ENCODE measurements around the gene SNX32.

Gene SNX32

DNA sequence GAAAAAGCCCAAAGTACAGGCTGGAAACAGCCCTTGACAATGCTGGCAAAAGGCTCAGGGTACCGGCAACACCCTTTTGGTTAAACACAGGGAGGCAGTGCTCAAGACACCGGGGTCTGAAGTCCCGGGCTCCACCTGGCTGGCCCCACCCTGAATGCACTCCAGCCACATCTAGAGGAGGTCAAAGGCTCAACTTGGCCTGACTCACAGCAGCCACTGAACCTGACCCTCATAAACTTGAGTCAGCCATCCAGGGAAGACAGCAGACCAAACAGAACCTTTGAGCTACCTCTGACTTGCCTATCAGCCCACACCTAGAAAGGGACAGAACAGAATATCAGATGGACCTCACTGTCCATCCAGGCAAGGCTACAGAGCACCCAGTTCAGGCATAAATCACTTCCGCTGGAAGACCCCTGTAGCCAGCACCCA lies 20.4 kb downstream of the SNX32 start:
- H3K27ac ChIP-seq = peak overlapping the region; percentile 99; the same call in 1 of the 2 replicates
- TF ChIP-seq ZFX (IDR thresholded peaks at IDR 0.05; ENCODE audit: borderline replicate concordance) (no peak), CTCF (IDR thresholded peaks at IDR 0.05) (no peak)

- peak overlapping the region; percentile 99 for H3K27ac ChIP-seq
- TF ChIP-seq ZFX (IDR thresholded peaks at IDR 0.05; ENCODE audit: borderline replicate concordance) (no peak), CTCF (IDR thresholded peaks at IDR 0.05) (no peak)
These were observed 21.4 kb downstream of the SNX32 start for GRCh38 chr11:65854852-65855837.

GRCh38 chr11:65855927-65856363 lies 22.2 kb downstream of the SNX32 start:
- TF ChIP-seq ZFX (IDR thresholded peaks at IDR 0.05; ENCODE audit: borderline replicate concordance) (no peak), CTCF (IDR thresholded peaks at IDR 0.05) (no peak)
- H3K27ac ChIP-seq = peak overlapping the region; percentile 99

- TF ChIP-seq ZFX (IDR thresholded peaks at IDR 0.05; ENCODE audit: borderline replicate concordance) = no peak
- no peak for TF ChIP-seq CTCF (IDR thresholded peaks at IDR 0.05)
- H3K27ac ChIP-seq = peak overlapping the region; percentile 99
These were observed 23.1 kb downstream of the SNX32 start for GRCh38 chr11:65856689-65857499.

GRCh38 chr11:65857500-65857852 lies 23.7 kb downstream of the SNX32 start:
- peak overlapping the region; percentile 99 for H3K27ac ChIP-seq
- TF ChIP-seq CTCF (IDR thresholded peaks at IDR 0.05) (no peak), ZFX (IDR thresholded peaks at IDR 0.05; ENCODE audit: borderline replicate concordance) (no peak)

DNA sequence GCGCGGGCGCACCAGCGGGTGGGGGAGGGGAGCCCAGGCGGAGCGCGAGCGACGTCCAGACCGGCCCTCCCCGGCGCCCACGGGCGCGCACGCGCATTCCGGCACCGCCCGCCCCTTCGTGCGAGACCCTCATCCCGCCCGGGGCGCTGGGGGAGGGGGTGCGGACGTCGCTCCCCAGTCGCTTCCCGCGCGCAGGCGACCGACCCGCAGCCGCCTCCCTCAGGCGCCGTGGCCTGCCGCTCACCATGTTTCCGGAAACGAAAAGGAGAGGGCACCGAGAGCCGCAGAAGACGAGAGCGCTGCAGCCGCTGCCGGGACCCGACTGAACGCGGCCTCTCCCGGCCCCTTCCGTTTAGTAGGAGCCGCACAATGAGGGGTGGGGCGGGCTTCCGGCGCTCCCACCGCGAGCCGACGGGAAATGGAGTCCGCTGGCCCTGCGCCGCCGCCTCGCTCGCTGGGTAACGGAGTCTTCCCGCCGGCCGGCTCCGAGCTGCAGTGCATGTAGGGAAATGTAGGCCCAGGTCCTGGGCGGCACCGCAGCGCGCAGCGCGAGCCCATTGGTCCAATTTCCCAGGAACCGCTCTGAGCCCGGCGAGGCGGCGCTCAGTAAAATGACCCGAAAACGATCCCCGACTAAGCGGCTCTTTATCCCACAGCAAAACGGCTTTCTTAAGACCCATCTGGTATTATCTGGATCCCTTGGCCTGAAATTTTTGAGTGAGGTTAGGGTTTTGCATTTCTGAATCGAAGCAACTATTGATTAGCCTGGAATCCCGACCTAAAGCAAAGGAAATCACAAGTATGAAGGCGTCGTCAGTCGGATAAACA lies 24.3 kb downstream of the SNX32 start, which contains the start of gene CFL1:
Gene CFL1, minus strand, starts transcription at position 328 of the 828 bp plus-strand sequence. Its CDS starts 81 bp downstream, at position 247.
- peak within 1 kb of the TSS; percentile 99 for H3K27ac ChIP-seq
- TF ChIP-seq ZFX (IDR thresholded peaks at IDR 0.05; ENCODE audit: borderline replicate concordance) = no peak
- TF ChIP-seq CTCF (IDR thresholded peaks at IDR 0.05) = no peak
